HepG2 (cell line): Measurements from ENCODE around the gene PLCB1. TPM values are rescaled to one million over a fixed set of nuclear protein-coding genes. Genes with fewer than 3 reads are reported as not detected.

Experiments used
- ATAC-seq: fragments of 200-7000 bp; cut with Tn5 transposase; 3 replicates; pipeline ENCODE4 v1.9.1; 2020; ENCODE audit warnings: mild to moderate bottlenecking, moderate library complexity
- BruUV-seq: library from RNA; stranded (reverse); fragments of 400-500 nt; replicated peaks from 2 replicates; lab custom pipeline; 2021; lab: Mats Ljungman, UMichigan
- CTCF ChIA-PET: fragments of 300-600 bp; formaldehyde crosslinking; extraction: SDS; loops from one replicate; lab custom pipeline; 2021; ENCODE audit warnings: low total read pairs, inconsistent platforms, low intra/inter-chr PET ratio; lab: Yijun Ruan, JAX
- POLR2A ChIA-PET: fragments of 350-600 bp; sonication (Branson Sonifier 250); formaldehyde crosslinking; loops from one replicate; lab custom pipeline; 2020; ENCODE audit warnings: antibody characterized with exemption, inconsistent platforms; lab: Yijun Ruan, JAX
- DNase-seq: peaks from one replicate; pipeline ENCODE4 v3.0.0-alpha.2; 2015; ENCODE audit warnings: low spot score
- FAIRE-seq: peaks from 3 replicates; lab custom pipeline; 2011; peaks lifted over from hg19 to GRCh38; lab: Jason Lieb, UNC
- H2AFZ ChIP-seq: one replicate; pipeline ENCODE4 v1.6.1; 2011; ENCODE audit warnings: low read length, inconsistent platforms
- H3K27ac ChIP-seq: fragments of 300-600 bp; 3 replicates; pipeline ENCODE4 v1.8.0; 2011; ENCODE audit warnings: mixed run types, mild to moderate bottlenecking, mixed read lengths, low read length, inconsistent platforms; ENCODE audit not compliant: insufficient read depth; ENCODE audit errors: extremely low read length
- H3K27me3 ChIP-seq, 2 experiments: fragments of 200-600 bp in 1 of 2; 2 replicates in 1 of 2; 3 replicates in 1 of 2; pipeline versions ENCODE4 v1.6.0 to v1.8.0; 2011; ENCODE audit warnings: low read length in 2 of 2, mild to moderate bottlenecking in 2 of 2, moderate library complexity in 2 of 2, inconsistent platforms in 1 of 2; ENCODE audit not compliant: insufficient read depth in 2 of 2, control insufficient read depth in 1 of 2
- H3K36me3 ChIP-seq, 2 experiments: fragments of 200-600 bp in 1 of 2; replicated peaks in 1 of 2; 2 replicates in 1 of 2; 3 replicates in 1 of 2; pipeline versions ENCODE4 v1.5.1 to v1.8.0; 2011; ENCODE audit warnings: low read length in 2 of 2, inconsistent platforms in 1 of 2; ENCODE audit not compliant: insufficient read depth in 2 of 2, control insufficient read depth in 1 of 2
- H3K4me1 ChIP-seq: 2 replicates; pipeline ENCODE4 v1.5.1; 2012; ENCODE audit warnings: low read length, inconsistent platforms; ENCODE audit not compliant: insufficient read depth
- H3K4me2 ChIP-seq: 2 replicates; pipeline ENCODE4 v1.6.0; 2011; ENCODE audit warnings: low read depth, low read length, inconsistent platforms
- H3K4me3 ChIP-seq, 3 experiments: fragments of 200-600 bp in 1 of 3; sonication (generic), shearing (Covaris generic) in 1 of 3; replicated peaks in 1 of 3; 2 replicates each; pipeline ENCODE4 v1.5.1; 2011 to 2016; ENCODE audit warnings: low read length in 3 of 3, inconsistent platforms in 2 of 3, low read depth in 2 of 3, mild to moderate bottlenecking in 2 of 3, control low read depth in 1 of 3, mixed read lengths in 1 of 3; ENCODE audit not compliant: insufficient read depth in 1 of 3
- H3K79me2 ChIP-seq: one replicate; pipeline ENCODE4 v1.6.1; 2011; ENCODE audit warnings: low read length, inconsistent platforms; ENCODE audit not compliant: insufficient read depth
- H3K9ac ChIP-seq: 2 replicates; pipeline ENCODE4 v1.6.0; 2011; ENCODE audit warnings: mild to moderate bottlenecking, low read depth, low read length, inconsistent platforms; ENCODE audit not compliant: insufficient read depth
- H3K9me3 ChIP-seq: 2 replicates; pipeline ENCODE4 v1.5.1; 2012; ENCODE audit warnings: mild to moderate bottlenecking, low read length
- H4K20me1 ChIP-seq: 2 replicates; pipeline ENCODE4 v1.6.0; 2011; ENCODE audit warnings: inconsistent platforms, mild to moderate bottlenecking, low read length, moderate library complexity; ENCODE audit not compliant: insufficient read depth
- AKAP8 ChIP-seq: sonication (generic); formaldehyde crosslinking; IDR thresholded peaks from 2 replicates; pipeline ENCODE4 v1.5.1; 2020; ENCODE audit warnings: mild to moderate bottlenecking, missing genetic modification reagents
- EHMT2 ChIP-seq: fragments of 200-600 bp; sonication (generic); IDR thresholded peaks from 2 replicates; pipeline ENCODE4 v1.7.0; 2017; ENCODE audit warnings: antibody characterized with exemption, low read depth, low read length, borderline replicate concordance
- GTF2F1 ChIP-seq: fragments of 150-350 bp; IDR thresholded peaks from 2 replicates; pipeline ENCODE4 v1.6.1; 2014; ENCODE audit warnings: low read length
- KDM2A ChIP-seq: sonication (generic); formaldehyde crosslinking; IDR thresholded peaks from 2 replicates; pipeline ENCODE4 v1.4.0; 2020; ENCODE audit warnings: low read depth, missing genetic modification reagents, borderline replicate concordance
- KLF16 ChIP-seq, 2 experiments: sonication (generic) in 1 of 2; formaldehyde crosslinking in 1 of 2; IDR thresholded peaks; 2 replicates each; pipeline versions ENCODE4 v1.6.1 to v1.8.0; 2016 to 2023; ENCODE audit warnings: missing genetic modification reagents in 2 of 2, missing compliant biosample characterization in 1 of 2
- SIN3A ChIP-seq: IDR thresholded peaks from 2 replicates; pipeline ENCODE4 v1.6.1; 2011; ENCODE audit warnings: low read depth, mild to moderate bottlenecking, control low read depth, low read length, borderline replicate concordance
- ZNF317 ChIP-seq: sonication (generic); formaldehyde crosslinking; IDR thresholded peaks from 2 replicates; pipeline ENCODE4 v1.5.0; 2020; ENCODE audit warnings: mild to moderate bottlenecking, missing genetic modification reagents
- ZNF33A ChIP-seq: sonication (generic); formaldehyde crosslinking; IDR thresholded peaks from 2 replicates; pipeline ENCODE4 v1.5.1; 2020; ENCODE audit warnings: missing genetic modification reagents, mild to moderate bottlenecking, moderate library complexity, borderline replicate concordance
- ZNF766 ChIP-seq: sonication (generic); formaldehyde crosslinking; IDR thresholded peaks from 2 replicates; pipeline ENCODE4 v1.5.0; 2020; ENCODE audit warnings: missing genetic modification reagents, borderline replicate concordance
- ZNF83 ChIP-seq: sonication (generic); formaldehyde crosslinking; IDR thresholded peaks from 2 replicates; pipeline ENCODE4 v1.4.0; 2020; ENCODE audit warnings: missing genetic modification reagents, mild to moderate bottlenecking, borderline replicate concordance
- WGBS: methylation state at CpG from one replicate; pipeline ENCODE4 v1.1.6; 2017; ENCODE audit warnings: low lambda C conversion rate; 5-methylcytosine and 5-hydroxymethylcytosine counted together
- in situ Hi-C: cut with HindIII; loops from 2 replicates; pipeline ENCODE4 v1.10.0; 2017; ENCODE audit warnings: low pct_unique_long_range_greater_than_20kb; ENCODE audit not compliant: extremely low pct_ligation_motif_present
- intact Hi-C: fragments of 100-400 bp; cut with micrococcal nuclease; formaldehyde crosslinking; loops from one replicate; pipeline ENCODE4 v1.10.0; 2022; ENCODE audit not compliant: unreplicated experiment
- polyA plus RNA-seq, 8 experiments: library from polyadenylated mRNA; depleted of rRNA in 3 of 8; stranded (reverse) in 7 of 8; unstranded in 1 of 8; fragments of >200 nt; fragmentation: Illumina TruSeq in 4 of 8; extraction: Trizol in 4 of 8; gene quantifications; 2 replicates each; pipeline versions ENCODE4 v1.2.1 to v1.2.3, GENCODE V29; 2011 to 2016; ENCODE audit warnings: low read depth in 4 of 8, missing spikeins in 1 of 8, mixed read lengths in 1 of 8; ENCODE audit not compliant: insufficient read depth in 1 of 8
- total RNA-seq, 5 experiments: library from RNA; depleted of rRNA; stranded (reverse); fragments of >200 nt; fragmentation: Illumina TruSeq; extraction: Trizol; gene quantifications; 2 replicates each; pipeline ENCODE4 v1.2.3, GENCODE V29; 2016; ENCODE audit warnings: low read depth in 1 of 5
- TF ChIP-seq, protein P1 (sequence below): sonication (generic); formaldehyde crosslinking; IDR thresholded peaks from 2 replicates; pipeline ENCODE4 v1.8.0; 2022; ENCODE audit warnings: low read depth, missing genetic modification reagents
- TF ChIP-seq, protein P2 (sequence below): sonication (generic); formaldehyde crosslinking; IDR thresholded peaks from 2 replicates; pipeline ENCODE4 v1.4.0; 2020; ENCODE audit warnings: low read depth, mild to moderate bottlenecking, missing genetic modification reagents
- TF ChIP-seq, protein P3 (sequence below): sonication (generic); formaldehyde crosslinking; IDR thresholded peaks from 2 replicates; pipeline ENCODE4 v1.9.0; 2021; ENCODE audit warnings: missing genetic modification reagents, borderline replicate concordance
- TF ChIP-seq, protein P4 (sequence below): sonication (generic); formaldehyde crosslinking; IDR thresholded peaks from 2 replicates; pipeline ENCODE4 v1.8.1; 2023; ENCODE audit warnings: mild to moderate bottlenecking, missing genetic modification reagents
- TF ChIP-seq, protein P5 (sequence below): sonication (generic); formaldehyde crosslinking; conservative IDR thresholded peaks from 2 replicates; pipeline ENCODE4 v1.4.0; 2020; ENCODE audit warnings: missing genetic modification reagents

Gene PLCB1
- total and polyA plus RNA-seq, 2 of the 13 experiments (the other 11 are each of a cell fraction or from before 2014, with no cell fraction given), result 42.4 to 55.9 TPM

DNA sequence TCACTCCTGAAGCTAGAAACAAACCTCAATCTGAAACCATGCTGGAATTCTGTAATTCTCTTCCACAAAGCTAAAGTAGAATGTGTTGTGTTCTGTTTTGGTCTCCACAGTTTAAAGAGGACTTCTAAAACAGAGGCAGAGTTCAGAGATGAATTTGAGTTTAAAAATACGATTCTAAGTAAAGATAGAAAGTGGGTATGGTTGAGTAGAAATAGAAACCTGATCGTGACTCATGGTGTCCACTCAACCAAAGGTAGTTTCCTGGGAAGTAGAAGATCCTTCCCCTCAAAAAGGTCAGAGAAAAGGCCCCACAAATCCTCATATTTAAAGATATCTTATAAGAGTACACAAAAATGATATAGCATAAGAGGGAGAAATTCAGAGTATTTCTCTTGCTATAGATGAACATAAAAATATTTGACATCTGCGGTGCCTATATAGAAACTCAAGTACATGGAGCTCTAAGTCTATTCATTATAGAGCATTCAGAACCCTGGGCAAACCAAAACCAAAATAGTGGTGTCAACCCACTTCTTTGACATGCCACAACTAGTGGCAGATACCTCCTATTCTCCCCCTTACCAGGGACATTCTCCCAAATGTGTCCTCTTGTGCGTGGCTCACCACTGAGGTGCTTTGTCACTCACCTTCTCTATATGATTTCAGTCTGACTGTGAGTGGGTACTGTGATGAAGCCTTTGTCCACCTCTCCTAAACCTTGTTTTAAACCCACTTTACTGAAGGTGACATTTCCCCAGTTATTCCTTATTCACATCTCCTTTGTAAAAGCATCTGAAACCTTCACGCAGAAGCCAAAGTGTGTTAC, 84.5 kb downstream of the PLCB1 start:
- intact Hi-C loops, result no loop called here
- Histone ChIP-seq H3K9ac (no peak overlapping the region), H4K20me1 (no peaks in the 10 kb centered on the region), H3K27me3 (no peaks in the 10 kb centered on the region), H3K36me3 (peaks cover 0 to 2% of the 10 kb centered on the region in 2 experiments), H3K4me2 (no peak overlapping the region), H3K4me3 (no peak overlapping the region), H3K79me2 (peaks cover 13% of the 10 kb centered on the region), H3K27ac (no peak overlapping the region), H3K9me3 (no peaks in the 10 kb centered on the region), H2AFZ (no peak overlapping the region), H3K4me1 (peaks cover 31% of the 10 kb centered on the region)
- CTCF ChIA-PET, result no interaction called here
- POLR2A ChIA-PET, result no interaction called here
- in situ Hi-C loops, result no loop called here
- no TSS peak for BruUV-seq
- TF ChIP-seq ZNF83 (CRISPR knock-in tag) (no peak), GTF2F1 (no peak), ZNF33A (no peak), AKAP8 (CRISPR knock-in tag) (no peak), SIN3A (no peak), KLF16 (CRISPR knock-in tag; IDR thresholded peaks at IDR 0.05) (no peak), KDM2A (no peak), ZNF317 (CRISPR knock-in tag) (no peak), EHMT2 (no peak), ZNF766 (CRISPR knock-in tag) (no peak)
- TF ChIP-seq, protein P1, sequence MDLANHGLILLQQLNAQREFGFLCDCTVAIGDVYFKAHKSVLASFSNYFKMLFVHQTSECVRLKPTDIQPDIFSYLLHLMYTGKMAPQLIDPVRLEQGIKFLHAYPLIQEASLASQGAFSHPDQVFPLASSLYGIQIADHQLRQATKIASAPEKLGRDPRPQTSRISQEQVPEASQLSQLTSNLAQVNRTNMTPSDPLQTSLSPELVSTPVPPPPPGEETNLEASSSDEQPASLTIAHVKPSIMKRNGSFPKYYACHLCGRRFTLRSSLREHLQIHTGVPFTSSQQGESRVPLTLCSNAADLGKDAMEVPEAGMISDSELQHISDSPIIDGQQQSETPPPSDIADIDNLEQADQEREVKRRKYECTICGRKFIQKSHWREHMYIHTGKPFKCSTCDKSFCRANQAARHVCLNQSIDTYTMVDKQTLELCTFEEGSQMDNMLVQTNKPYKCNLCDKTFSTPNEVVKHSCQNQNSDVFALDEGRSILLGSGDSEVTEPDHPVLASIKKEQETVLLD, result no peak
- TF ChIP-seq, protein P2, sequence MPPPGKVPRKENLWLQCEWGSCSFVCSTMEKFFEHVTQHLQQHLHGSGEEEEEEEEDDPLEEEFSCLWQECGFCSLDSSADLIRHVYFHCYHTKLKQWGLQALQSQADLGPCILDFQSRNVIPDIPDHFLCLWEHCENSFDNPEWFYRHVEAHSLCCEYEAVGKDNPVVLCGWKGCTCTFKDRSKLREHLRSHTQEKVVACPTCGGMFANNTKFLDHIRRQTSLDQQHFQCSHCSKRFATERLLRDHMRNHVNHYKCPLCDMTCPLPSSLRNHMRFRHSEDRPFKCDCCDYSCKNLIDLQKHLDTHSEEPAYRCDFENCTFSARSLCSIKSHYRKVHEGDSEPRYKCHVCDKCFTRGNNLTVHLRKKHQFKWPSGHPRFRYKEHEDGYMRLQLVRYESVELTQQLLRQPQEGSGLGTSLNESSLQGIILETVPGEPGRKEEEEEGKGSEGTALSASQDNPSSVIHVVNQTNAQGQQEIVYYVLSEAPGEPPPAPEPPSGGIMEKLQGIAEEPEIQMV, result no peak
- TF ChIP-seq, protein P3, sequence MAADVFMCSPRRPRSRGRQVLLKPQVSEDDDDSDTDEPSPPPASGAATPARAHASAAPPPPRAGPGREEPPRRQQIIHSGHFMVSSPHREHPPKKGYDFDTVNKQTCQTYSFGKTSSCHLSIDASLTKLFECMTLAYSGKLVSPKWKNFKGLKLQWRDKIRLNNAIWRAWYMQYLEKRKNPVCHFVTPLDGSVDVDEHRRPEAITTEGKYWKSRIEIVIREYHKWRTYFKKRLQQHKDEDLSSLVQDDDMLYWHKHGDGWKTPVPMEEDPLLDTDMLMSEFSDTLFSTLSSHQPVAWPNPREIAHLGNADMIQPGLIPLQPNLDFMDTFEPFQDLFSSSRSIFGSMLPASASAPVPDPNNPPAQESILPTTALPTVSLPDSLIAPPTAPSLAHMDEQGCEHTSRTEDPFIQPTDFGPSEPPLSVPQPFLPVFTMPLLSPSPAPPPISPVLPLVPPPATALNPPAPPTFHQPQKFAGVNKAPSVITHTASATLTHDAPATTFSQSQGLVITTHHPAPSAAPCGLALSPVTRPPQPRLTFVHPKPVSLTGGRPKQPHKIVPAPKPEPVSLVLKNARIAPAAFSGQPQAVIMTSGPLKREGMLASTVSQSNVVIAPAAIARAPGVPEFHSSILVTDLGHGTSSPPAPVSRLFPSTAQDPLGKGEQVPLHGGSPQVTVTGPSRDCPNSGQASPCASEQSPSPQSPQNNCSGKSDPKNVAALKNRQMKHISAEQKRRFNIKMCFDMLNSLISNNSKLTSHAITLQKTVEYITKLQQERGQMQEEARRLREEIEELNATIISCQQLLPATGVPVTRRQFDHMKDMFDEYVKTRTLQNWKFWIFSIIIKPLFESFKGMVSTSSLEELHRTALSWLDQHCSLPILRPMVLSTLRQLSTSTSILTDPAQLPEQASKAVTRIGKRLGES, result no peak
- TF ChIP-seq, protein P4, sequence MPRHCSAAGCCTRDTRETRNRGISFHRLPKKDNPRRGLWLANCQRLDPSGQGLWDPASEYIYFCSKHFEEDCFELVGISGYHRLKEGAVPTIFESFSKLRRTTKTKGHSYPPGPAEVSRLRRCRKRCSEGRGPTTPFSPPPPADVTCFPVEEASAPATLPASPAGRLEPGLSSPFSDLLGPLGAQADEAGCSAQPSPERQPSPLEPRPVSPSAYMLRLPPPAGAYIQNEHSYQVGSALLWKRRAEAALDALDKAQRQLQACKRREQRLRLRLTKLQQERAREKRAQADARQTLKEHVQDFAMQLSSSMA (CRISPR knock-in tag), result no peak
- TF ChIP-seq, protein P5, sequence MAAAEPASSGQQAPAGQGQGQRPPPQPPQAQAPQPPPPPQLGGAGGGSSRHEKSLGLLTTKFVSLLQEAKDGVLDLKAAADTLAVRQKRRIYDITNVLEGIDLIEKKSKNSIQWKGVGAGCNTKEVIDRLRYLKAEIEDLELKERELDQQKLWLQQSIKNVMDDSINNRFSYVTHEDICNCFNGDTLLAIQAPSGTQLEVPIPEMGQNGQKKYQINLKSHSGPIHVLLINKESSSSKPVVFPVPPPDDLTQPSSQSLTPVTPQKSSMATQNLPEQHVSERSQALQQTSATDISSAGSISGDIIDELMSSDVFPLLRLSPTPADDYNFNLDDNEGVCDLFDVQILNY (CRISPR knock-in tag), result no peak
- no peak for DNase-seq
- no peak for FAIRE-seq
- WGBS, result 97% methylated on average over 5 of the region's 5 CpGs
- no peak for ATAC-seq
